Inflammatory macrophage treated with lipopolysaccharide for 1 hour (primary cell): Measurements from ENCODE around the gene PRPF8.

ENCODE experiments used
- DNase-seq, 2 donors: peaks; one replicate each; pipeline ENCODE4 v3.0.0-alpha.2; 2020 to 2022

Gene PRPF8

DNA sequence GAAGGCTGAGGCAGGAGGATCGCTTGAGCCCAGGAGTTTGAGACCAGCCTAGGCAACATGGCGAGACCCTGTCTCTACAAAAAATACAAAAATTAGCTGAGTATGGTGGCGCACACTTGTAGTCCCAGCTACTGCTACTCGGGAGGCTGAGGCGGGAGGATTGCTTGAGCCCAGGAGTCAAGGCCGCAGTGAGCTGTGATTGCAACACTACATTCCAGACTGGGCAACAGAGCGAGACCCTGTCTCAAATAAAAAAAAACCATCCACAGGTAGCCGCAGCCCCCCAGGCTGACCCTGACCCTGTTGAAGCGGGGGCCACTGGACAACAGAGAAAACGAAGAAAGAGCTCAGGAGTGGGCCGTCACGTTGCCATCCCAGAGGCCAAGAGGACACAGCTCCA lies 60.0 kb downstream of the PRPF8 start:
- no peak for DNase-seq

DNA sequence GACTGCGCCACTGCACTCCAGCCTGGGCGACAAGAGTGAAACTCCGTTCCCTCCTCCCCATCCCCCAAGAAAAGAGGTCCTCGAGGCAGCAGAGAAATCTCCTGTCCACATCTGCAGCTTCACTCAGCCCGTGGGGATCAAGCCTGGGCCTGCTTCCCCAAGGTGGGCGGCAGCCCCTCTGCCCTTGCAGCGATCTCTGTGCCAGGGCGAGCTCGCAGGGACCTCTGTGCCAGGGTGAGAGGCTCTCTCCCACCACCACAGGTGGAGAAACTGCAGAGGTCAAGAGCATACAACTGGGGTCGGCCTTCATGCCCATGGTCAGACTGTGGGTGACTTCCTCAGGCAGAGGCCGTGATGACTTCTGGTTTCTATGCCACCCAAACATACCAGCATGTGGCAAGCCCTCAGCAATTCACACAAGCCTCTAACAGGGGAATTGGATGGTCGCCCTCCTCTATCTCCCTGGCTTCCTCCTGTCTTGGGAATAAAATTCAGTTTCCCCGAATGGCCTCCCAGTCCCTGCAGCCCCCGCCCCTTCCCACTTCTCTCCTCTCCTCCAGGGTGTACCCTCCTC lies 61.5 kb downstream of the PRPF8 start:
- DNase-seq = peak; percentile 50 to 55

- no peak for DNase-seq
These were observed 63.3 kb downstream of the PRPF8 start for GRCh38 chr17:1621273-1621954.

DNA sequence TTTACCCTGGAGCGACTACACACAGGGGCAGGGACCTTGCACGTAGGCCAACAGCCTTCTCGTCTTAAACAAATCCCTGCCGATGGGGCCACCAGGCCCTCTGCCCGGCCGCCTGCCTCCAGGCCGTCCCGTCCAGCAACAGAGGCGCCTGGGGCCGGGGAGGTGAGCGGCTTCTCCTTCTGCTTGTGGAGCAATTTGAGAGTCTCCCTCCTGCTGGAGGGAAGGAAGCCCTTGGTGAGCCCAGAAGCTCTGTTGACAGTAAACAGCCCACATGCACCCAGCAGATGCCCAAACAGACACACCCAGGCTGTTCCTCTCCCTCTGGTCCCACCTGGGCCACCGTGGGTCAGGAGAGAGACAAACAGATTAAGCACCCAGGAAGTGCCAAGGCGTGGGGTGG lies 64.2 kb downstream of the PRPF8 start:
- DNase-seq = no peak

DNA sequence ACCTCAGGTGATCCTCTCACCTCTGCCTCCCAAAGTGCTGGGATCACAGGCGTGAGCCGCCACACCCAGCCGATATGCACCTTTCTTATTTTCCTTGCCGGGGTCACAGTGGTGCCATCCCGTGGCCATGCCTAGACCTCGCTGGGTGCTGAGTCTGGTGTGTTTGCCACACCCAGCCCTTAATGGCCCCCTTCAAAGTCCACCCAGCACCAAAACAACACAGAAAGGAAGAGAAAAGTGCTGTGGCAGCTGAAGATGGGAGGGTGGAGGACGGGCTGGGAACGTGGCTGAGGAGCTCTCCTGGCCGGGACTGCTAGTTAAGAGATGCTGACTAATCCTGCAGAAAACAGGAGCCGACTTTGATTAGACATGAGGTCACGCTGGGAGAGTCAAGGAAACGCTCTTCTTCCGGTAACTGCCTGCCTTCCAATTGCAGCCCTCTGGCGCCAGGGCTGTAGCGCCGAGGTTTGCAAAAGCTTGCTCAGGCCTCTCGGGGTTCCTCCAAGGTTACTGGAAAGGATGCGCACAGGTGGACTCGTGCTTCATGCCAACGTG lies 67.0 kb downstream of the PRPF8 start:
- peak; percentile 33 to 34 for DNase-seq

GRCh38 chr17:1616101-1616500 lies 68.6 kb downstream of the PRPF8 start:
- DNase-seq = no peak

DNA sequence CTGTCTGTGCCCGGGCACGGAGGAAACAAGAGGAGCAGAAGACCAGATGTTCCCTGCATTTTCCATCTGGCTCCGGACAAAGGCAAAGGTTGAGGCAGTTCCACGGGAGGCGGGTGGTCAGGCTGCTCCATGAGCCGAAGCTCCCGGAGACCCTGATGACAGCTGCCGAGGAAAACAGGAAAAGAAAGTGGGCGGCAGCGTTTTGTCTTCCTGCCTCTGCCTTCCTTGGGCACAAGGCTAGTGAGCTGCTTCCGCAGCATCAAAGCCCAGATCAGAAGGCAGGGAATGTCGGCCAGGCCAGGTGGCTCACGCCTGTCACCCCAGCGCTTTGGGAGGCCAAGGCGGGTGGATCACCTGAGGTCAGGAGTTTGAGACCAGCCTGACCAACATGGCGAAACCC lies 72.3 kb downstream of the PRPF8 start:
- DNase-seq = no peak

DNA sequence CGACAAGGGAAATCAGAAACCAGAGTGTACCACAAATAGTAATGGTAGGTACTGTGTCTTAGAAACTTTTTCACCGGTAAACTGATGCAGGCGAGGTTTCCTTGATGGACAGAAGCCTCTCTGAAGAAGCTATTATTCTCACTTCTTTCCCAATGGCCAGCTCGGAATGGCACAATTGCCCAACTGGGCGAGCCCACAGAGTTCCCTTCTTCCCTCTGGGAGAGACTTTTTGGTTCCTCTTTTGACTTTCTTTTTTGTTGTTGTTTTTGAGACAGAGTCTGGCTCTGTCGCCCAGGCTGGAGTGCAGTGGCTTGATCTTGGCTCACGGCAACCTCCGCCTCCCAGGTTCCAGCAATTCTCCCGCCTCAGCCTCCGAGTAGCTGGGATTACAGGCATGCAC lies 73.0 kb downstream of the PRPF8 start:
- peak; percentile 88 to 95 for DNase-seq

DNA sequence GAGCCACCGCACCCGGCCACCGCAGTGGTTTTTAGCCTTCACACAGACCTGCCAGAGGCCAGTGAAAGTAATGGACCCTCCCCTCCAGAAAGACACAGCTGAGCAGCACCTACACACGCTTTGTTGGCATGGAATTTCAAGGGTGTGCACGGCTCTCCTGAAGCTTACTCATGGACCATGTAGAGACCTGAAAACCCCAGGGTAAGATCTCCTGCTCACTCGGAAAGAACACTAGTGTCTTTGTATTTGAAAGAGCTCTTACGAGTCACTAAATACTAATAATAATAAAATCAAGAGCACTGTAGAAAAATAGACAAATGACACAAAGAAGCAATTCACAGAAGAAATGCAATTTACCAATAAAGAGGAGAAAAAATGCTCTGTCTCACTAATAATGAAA lies 76.0 kb downstream of the PRPF8 start:
- no peak for DNase-seq

GRCh38 chr17:1607971-1608320 lies 76.7 kb downstream of the PRPF8 start:
- no peak for DNase-seq

DNA sequence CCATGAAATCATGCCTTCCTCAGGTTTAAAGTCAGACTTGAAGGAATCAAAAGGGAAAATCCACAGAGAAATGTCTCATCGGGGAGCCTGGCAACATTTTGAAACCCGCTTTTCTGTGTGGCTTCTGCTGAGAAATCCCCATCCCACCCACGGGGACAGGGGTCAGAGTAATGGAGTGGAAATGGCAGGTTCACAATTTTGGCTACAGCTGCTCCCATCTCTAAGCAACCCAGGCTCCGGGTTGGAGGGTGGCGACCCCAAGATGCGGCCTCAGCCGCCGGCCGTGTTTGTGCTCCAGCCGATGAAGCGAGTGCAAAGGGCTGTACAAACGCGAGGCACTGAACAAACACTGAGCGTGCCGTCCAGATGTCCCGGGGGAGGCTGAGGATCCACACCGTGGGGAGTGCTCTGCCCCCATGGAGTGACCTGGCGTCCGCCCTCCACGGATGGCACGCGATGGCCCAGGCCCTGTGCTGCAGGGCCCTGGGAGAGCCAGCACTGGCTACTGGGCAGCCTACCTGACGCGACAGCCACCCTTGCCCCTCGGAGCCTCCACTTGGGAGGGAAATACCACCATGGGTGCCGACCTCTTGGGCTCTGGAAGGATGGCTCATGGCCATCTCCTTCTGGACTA lies 78.2 kb downstream of the PRPF8 start:
- DNase-seq = peak; percentile 91 to 94

DNA sequence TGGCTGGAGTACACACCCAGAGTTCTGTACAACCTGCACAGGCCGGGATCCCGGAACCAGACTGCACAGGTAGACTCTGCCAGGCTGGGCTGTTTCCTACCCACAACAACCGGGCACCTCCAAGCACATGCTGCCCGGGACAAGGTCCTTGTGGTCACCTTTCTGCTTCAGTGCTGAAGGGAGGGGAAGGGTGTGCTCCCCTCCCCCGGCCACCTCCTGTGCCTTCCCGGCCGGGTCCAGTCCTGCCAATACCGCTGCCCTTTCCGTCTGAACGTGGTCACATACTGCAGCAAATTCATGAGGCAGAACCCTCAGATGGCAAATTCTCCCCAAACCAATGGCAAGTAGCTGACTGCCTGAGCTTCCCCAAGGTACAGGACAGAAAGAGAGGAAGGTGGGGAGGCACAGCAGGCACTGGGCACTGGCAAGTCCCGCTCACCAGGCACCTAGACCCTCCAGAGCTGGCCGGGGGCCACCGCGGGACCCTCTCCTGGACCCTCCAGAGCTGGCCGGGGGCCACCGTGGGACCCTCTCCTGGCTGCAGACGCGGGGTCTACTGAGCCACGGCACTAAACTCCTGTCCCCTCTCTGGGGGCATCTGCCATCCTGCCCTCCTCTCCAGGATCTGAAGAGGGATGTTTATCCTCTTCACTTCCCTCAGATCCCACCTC lies 78.9 kb downstream of the PRPF8 start:
- no peak for DNase-seq

- no peak for DNase-seq
These were observed 79.7 kb downstream of the PRPF8 start for GRCh38 chr17:1604831-1605528.

DNA sequence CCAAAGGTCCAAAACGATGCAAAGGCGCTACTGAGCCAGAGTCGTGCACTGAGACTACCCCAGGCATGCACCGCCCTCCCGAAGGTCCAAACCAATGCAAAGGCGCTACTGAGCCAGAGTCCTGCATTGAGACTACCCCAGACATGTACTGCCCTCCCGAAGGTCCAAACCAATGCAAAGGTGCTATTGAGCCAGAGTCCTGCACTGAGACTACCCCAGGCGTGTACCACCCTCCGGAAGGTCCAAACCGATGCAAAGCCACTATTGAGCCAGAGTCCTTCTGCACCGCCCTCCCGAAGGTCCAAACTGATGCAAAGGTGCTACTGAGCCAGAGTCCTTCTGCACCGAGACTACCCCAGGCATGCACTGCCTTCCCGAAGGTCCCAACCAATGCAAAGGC lies 83.1 kb downstream of the PRPF8 start:
- no peak for DNase-seq
